A673 (cell line): ENCODE data around the gene NTNG1.

Source experiments
- CTCF ChIP-seq: fragments of 300-800, 200-600 bp; sonication (generic); conservative IDR thresholded peaks from 2 replicates; pipeline ENCODE4 v1.5.1; 2017; ENCODE audit warnings: low read depth, mild to moderate bottlenecking, antibody characterized with exemption, low read length, moderate library complexity, mixed read lengths
- EZH2 ChIP-seq: fragments of 200-600 bp; sonication (generic); IDR thresholded peaks from 2 replicates; pipeline ENCODE4 v1.6.1; 2017; ENCODE audit warnings: borderline replicate concordance, low read depth, mild to moderate bottlenecking, mixed read lengths, antibody characterized with exemption, low read length; ENCODE audit not compliant: poor library complexity, severe bottlenecking

- TF ChIP-seq CTCF = no peak
- no peak for TF ChIP-seq EZH2
These were observed 203.5 kb downstream of the NTNG1 start for GRCh38 chr1:107344268-107344760.
